ENCODE results near the gene FBXL17. TPM values are rescaled to one million over a fixed set of nuclear protein-coding genes. Genes with fewer than 3 reads are reported as not detected.
"Not testable (repeated sequence)": the region's sequence is repeated elsewhere in the genome, so short reads cannot be mapped to it uniquely, and the experiment has no call there.

FBXL17 gene
- total RNA-seq, 1 experiment from 2014 or later: 18.2 TPM

DNA sequence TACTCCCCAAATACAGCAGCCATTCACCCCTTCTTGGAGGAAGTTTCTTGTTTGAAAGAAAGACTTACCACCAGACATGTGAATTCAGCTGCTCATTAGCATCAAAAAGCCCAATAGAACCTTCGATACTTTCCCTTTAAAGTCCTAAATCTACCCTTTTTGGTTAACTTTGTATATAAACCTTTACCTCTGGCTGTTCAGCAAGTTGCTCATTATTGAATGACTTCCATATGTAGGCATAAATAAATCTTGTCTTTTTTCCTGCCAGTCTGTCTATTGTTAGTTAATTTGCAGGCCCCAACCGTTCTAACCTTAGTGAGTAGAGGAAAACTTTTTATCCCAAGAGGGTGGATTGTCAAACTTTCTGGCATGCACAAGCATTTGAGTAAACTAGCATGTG, 27.9 kb upstream of the FBXL17 start:
- no peaks in the 10 kb centered on the region for H3K4me1 Mint-ChIP-seq (ENCODE audit: insufficient read depth, unreplicated experiment)
- no peak for DNase-seq (ENCODE audit: unreplicated experiment)
- BruUV-seq (replicated peaks): no TSS peak
- no peaks in the 10 kb centered on the region for H3K36me3 Mint-ChIP-seq (ENCODE audit: insufficient read depth, unreplicated experiment)
- ChIA-PET POLR2A (no interaction called here), CTCF (no interaction called here)
- intact Hi-C loops (cut with micrococcal nuclease): no loop called here
- H3K27me3 Mint-ChIP-seq (ENCODE audit: insufficient read depth, unreplicated experiment): no peaks in the 10 kb centered on the region
- TF ChIP-seq, protein P1, sequence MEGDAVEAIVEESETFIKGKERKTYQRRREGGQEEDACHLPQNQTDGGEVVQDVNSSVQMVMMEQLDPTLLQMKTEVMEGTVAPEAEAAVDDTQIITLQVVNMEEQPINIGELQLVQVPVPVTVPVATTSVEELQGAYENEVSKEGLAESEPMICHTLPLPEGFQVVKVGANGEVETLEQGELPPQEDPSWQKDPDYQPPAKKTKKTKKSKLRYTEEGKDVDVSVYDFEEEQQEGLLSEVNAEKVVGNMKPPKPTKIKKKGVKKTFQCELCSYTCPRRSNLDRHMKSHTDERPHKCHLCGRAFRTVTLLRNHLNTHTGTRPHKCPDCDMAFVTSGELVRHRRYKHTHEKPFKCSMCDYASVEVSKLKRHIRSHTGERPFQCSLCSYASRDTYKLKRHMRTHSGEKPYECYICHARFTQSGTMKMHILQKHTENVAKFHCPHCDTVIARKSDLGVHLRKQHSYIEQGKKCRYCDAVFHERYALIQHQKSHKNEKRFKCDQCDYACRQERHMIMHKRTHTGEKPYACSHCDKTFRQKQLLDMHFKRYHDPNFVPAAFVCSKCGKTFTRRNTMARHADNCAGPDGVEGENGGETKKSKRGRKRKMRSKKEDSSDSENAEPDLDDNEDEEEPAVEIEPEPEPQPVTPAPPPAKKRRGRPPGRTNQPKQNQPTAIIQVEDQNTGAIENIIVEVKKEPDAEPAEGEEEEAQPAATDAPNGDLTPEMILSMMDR (IDR thresholded peaks at IDR 0.05; ENCODE audit: unreplicated experiment): no peak
- no peaks in the 10 kb centered on the region for H3K9me3 Mint-ChIP-seq (ENCODE audit: unreplicated experiment)
- no peak overlapping the region for H3K27ac Mint-ChIP-seq (ENCODE audit: low read depth, unreplicated experiment)
- H3K4me3 Mint-ChIP-seq (ENCODE audit: unreplicated experiment): no peak overlapping the region

DNA sequence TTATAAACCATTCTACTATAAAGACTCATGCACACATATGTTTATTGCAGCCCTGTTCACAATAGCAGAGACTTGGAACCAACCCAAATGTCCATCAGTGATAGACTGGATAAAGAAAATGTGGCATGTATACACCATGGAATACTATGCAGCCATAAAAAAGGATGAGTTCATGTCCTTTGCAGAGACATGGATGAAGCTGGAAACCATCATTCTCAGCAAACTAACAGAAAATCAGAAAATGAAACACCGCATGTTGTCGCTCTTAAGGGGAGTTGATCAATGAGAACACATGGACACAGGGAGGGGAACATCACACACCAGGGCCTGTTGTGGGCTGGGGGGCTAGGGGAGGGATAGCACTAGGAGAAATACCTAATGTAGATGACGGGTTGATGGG, 23.3 kb upstream of the FBXL17 start:
- intact Hi-C loops (cut with micrococcal nuclease); CTCF ChIA-PET; BruUV-seq (replicated peaks); H3K27ac Mint-ChIP-seq (ENCODE audit: low read depth, unreplicated experiment); H3K27me3 Mint-ChIP-seq (ENCODE audit: insufficient read depth, unreplicated experiment); DNase-seq (ENCODE audit: unreplicated experiment); POLR2A ChIA-PET; H3K36me3 Mint-ChIP-seq (ENCODE audit: insufficient read depth, unreplicated experiment); H3K4me1 Mint-ChIP-seq (ENCODE audit: insufficient read depth, unreplicated experiment); H3K9me3 Mint-ChIP-seq (ENCODE audit: unreplicated experiment); H3K4me3 Mint-ChIP-seq (ENCODE audit: unreplicated experiment): not testable (repeated sequence)

DNA sequence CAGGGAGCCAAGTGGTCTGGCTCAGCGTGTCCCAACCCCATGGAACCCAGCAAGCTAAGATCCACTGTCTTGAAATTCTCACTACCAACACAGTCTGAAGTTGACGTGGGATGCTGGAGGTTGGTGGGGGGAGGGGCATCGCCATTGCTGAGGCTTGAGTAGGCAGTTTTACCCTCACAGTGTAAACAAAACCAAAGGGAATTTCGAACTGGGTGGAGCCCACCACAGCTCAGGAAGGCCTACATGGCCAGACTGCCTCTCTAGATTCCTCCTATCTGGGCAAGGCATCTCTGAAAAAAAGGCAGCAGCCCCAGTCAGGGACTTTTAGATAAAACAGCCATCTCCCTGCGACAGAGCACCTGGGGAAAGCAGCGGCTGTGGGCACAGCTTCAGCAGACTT, 17.1 kb upstream of the FBXL17 start:
- H3K9me3 Mint-ChIP-seq (ENCODE audit: unreplicated experiment): peaks cover 7% of the 10 kb centered on the region
- H3K27me3 Mint-ChIP-seq (ENCODE audit: insufficient read depth, unreplicated experiment): no peaks in the 10 kb centered on the region
- POLR2A ChIA-PET: no interaction called here
- H3K4me1 Mint-ChIP-seq (ENCODE audit: insufficient read depth, unreplicated experiment): no peaks in the 10 kb centered on the region
- no TSS peak for BruUV-seq (replicated peaks)
- no peak for DNase-seq (ENCODE audit: unreplicated experiment)
- no peaks in the 10 kb centered on the region for H3K36me3 Mint-ChIP-seq (ENCODE audit: insufficient read depth, unreplicated experiment)
- H3K4me3 Mint-ChIP-seq (ENCODE audit: unreplicated experiment): no peak overlapping the region
- intact Hi-C loops (cut with micrococcal nuclease): no loop called here
- no peak overlapping the region for H3K27ac Mint-ChIP-seq (ENCODE audit: low read depth, unreplicated experiment)
- TF ChIP-seq, protein P1 (IDR thresholded peaks at IDR 0.05; ENCODE audit: unreplicated experiment): no peak
- CTCF ChIA-PET: interaction anchor here (0.5 kb wide), 1 partner anchor 61 kb away, joined by 3 read pairs; no protein-coding TSS in a partner anchor

DNA sequence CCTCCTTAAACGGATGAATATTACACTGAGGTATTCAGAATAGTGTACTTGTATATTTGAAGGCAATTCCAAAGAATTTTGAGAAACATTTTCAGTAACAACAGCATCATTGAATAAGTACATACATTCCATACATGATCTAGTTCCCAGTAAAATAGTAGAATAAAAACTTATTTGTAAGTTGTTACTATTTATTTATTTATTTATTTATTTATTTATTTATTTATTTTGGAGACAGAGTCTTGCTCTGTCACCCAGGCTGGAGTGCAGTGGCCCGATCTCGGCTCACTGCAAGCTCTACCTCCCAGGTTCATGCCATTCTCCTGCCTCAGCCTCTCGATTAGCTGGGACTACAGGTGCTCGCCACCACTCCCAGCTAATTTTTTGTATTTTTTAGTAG, 14.9 kb upstream of the FBXL17 start:
- H3K27me3 Mint-ChIP-seq (ENCODE audit: insufficient read depth, unreplicated experiment); H3K36me3 Mint-ChIP-seq (ENCODE audit: insufficient read depth, unreplicated experiment); DNase-seq (ENCODE audit: unreplicated experiment); H3K4me1 Mint-ChIP-seq (ENCODE audit: insufficient read depth, unreplicated experiment); POLR2A ChIA-PET; intact Hi-C loops (cut with micrococcal nuclease); BruUV-seq (replicated peaks); H3K27ac Mint-ChIP-seq (ENCODE audit: low read depth, unreplicated experiment); CTCF ChIA-PET; H3K4me3 Mint-ChIP-seq (ENCODE audit: unreplicated experiment); H3K9me3 Mint-ChIP-seq (ENCODE audit: unreplicated experiment): not testable (repeated sequence)

DNA sequence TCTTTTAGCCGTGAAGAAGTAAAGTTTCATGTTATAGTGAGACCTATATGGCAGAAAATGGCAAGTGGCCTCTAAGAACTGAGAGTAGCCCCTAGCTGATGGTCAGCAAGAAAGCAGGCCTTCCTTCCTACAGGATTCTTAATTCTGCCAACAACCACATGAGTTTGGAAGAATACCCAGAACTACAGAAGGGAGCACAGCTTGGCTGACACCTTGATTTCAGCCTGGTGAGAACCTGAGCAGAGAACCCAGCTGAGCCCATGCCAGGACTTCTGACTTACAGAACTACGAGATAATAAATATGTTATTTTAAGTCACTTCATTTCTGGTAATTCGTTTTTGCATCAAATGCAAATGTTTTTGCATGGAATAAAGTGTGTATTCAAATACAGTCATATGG, 5.9 kb upstream of the FBXL17 start:
- intact Hi-C loops (cut with micrococcal nuclease): no loop called here
- Mint-ChIP-seq H3K36me3 (ENCODE audit: insufficient read depth, unreplicated experiment) (no peaks in the 10 kb centered on the region), H3K27ac (ENCODE audit: low read depth, unreplicated experiment) (no peak overlapping the region), H3K4me1 (ENCODE audit: insufficient read depth, unreplicated experiment) (peaks cover 5% of the 10 kb centered on the region), H3K9me3 (ENCODE audit: unreplicated experiment) (no peaks in the 10 kb centered on the region), H3K27me3 (ENCODE audit: insufficient read depth, unreplicated experiment) (no peaks in the 10 kb centered on the region), H3K4me3 (ENCODE audit: unreplicated experiment) (no peak overlapping the region)
- BruUV-seq (replicated peaks): no TSS peak
- no peak for DNase-seq (ENCODE audit: unreplicated experiment)
- CTCF ChIA-PET: interaction anchor here (0.6 to 0.7 kb wide), 2 partner anchors 1088 to 1320 kb away, joined by 3 to 5 read pairs; no protein-coding TSS in a partner anchor
- TF ChIP-seq, protein P1 (IDR thresholded peaks at IDR 0.05; ENCODE audit: unreplicated experiment): no peak
- POLR2A ChIA-PET: no interaction called here
